H9 (cell line): Measurements from ENCODE around the gene VTA1. TPM values are rescaled to one million over a fixed set of nuclear protein-coding genes. Genes with fewer than 3 reads are reported as not detected.
"Not testable (repeated sequence)": the region's sequence is repeated elsewhere in the genome, so short reads cannot be mapped to it uniquely, and the experiment has no call there.

ENCODE experiments used
- DNase-seq: peaks from one replicate; pipeline ENCODE4 v3.0.0-alpha.2; 2017
- H2AFZ ChIP-seq: one replicate; pipeline ENCODE4 v1.6.1; 2013; ENCODE audit warnings: mild to moderate bottlenecking, low read length, control low read depth, moderate library complexity
- H2AK5ac ChIP-seq: 2 replicates; pipeline ENCODE4 v1.6.1; 2013; ENCODE audit warnings: low read length, control low read depth, mixed read lengths; ENCODE audit not compliant: insufficient read length
- H2BK120ac ChIP-seq: one replicate; pipeline ENCODE4 v1.6.1; 2013; ENCODE audit warnings: low read depth, mild to moderate bottlenecking, low read length, control low read depth, inconsistent platforms; ENCODE audit not compliant: poor library complexity, severe bottlenecking
- H2BK12ac ChIP-seq: 2 replicates; pipeline ENCODE4 v1.6.1; 2013; ENCODE audit warnings: low read length, control low read depth, mixed read lengths, low read depth; ENCODE audit not compliant: insufficient read length
- H2BK15ac ChIP-seq: 2 replicates; pipeline ENCODE4 v1.6.1; 2013; ENCODE audit warnings: low read depth, low read length, control low read depth
- H2BK20ac ChIP-seq: one replicate; pipeline ENCODE4 v1.6.1; 2013; ENCODE audit warnings: low read depth, mild to moderate bottlenecking, low read length, control low read depth, inconsistent platforms; ENCODE audit not compliant: poor library complexity, severe bottlenecking
- H2BK5ac ChIP-seq: 2 replicates; pipeline ENCODE4 v1.6.1; 2013; ENCODE audit warnings: low read length, control low read depth, mixed read lengths; ENCODE audit not compliant: insufficient read length
- H3K14ac ChIP-seq: 2 replicates; pipeline ENCODE4 v1.6.1; 2013; ENCODE audit warnings: low read length, control low read depth; ENCODE audit not compliant: insufficient read depth
- H3K18ac ChIP-seq: 2 replicates; pipeline ENCODE4 v1.6.1; 2013; ENCODE audit warnings: low read depth, mild to moderate bottlenecking, mixed read lengths, low read length, control low read depth; ENCODE audit not compliant: insufficient read length
- H3K23ac ChIP-seq: 2 replicates; pipeline ENCODE4 v1.6.1; 2013; ENCODE audit warnings: low read length, control low read depth, mixed read lengths, low read depth; ENCODE audit not compliant: insufficient read length
- H3K23me2 ChIP-seq: 2 replicates; pipeline ENCODE4 v1.6.1; 2013; ENCODE audit warnings: low read depth, mild to moderate bottlenecking, mixed read lengths, low read length, control low read depth; ENCODE audit not compliant: insufficient read length, poor library complexity, severe bottlenecking
- H3K27ac ChIP-seq: 2 replicates; pipeline ENCODE4 v1.5.1; 2013; ENCODE audit warnings: low read length, control low read depth, mixed read lengths, low read depth; ENCODE audit not compliant: insufficient read length
- H3K27me3 ChIP-seq: 2 replicates; pipeline ENCODE4 v1.6.1; 2013; ENCODE audit warnings: low read length, control low read depth, inconsistent platforms; ENCODE audit not compliant: insufficient read depth
- H3K4ac ChIP-seq: 2 replicates; pipeline ENCODE4 v1.6.1; 2013; ENCODE audit warnings: low read depth, mild to moderate bottlenecking, control low read depth, inconsistent platforms, low read length, moderate library complexity
- H3K4me1 ChIP-seq: 2 replicates; pipeline ENCODE4 v1.6.1; 2013; ENCODE audit warnings: low read length, control low read depth, inconsistent platforms; ENCODE audit not compliant: insufficient read depth
- H3K4me2 ChIP-seq: 2 replicates; pipeline ENCODE4 v1.6.1; 2013; ENCODE audit warnings: low read length, control low read depth, mixed read lengths; ENCODE audit not compliant: insufficient read length, insufficient read depth
- H3K56ac ChIP-seq: 2 replicates; pipeline ENCODE4 v1.6.1; 2013; ENCODE audit warnings: low read depth, mild to moderate bottlenecking, mixed read lengths, low read length, control low read depth; ENCODE audit not compliant: insufficient read length
- H3K79me1 ChIP-seq: 2 replicates; pipeline ENCODE4 v1.6.1; 2013; ENCODE audit warnings: low read depth, mild to moderate bottlenecking, moderate library complexity, low read length, control low read depth, inconsistent platforms; ENCODE audit not compliant: insufficient read depth, poor library complexity, severe bottlenecking
- H3K79me2 ChIP-seq: 2 replicates; pipeline ENCODE4 v1.6.1; 2013; ENCODE audit warnings: low read length, control low read depth, inconsistent platforms; ENCODE audit not compliant: insufficient read depth
- H3K9ac ChIP-seq: 2 replicates; pipeline ENCODE4 v1.6.1; 2013; ENCODE audit warnings: low read length, control low read depth, mixed read lengths; ENCODE audit not compliant: insufficient read length; ENCODE audit errors: extremely low read depth
- H3K9me3 ChIP-seq: one replicate; pipeline ENCODE4 v1.6.1; 2013; ENCODE audit warnings: low read depth, low read length, inconsistent platforms; ENCODE audit not compliant: control insufficient read depth
- H3T11ph ChIP-seq: one replicate; pipeline ENCODE4 v1.6.1; 2013; ENCODE audit warnings: mild to moderate bottlenecking, low read length, control low read depth, inconsistent platforms
- H4K20me1 ChIP-seq: one replicate; pipeline ENCODE4 v1.6.1; 2013; ENCODE audit not compliant: control insufficient read depth, insufficient read length, insufficient read depth
- H4K5ac ChIP-seq: 2 replicates; pipeline ENCODE4 v1.6.1; 2013; ENCODE audit warnings: low read depth, mild to moderate bottlenecking, mixed read lengths, low read length, control low read depth; ENCODE audit not compliant: insufficient read length
- H4K8ac ChIP-seq: replicated peaks from 2 replicates; pipeline ENCODE4 v1.6.1; 2013; ENCODE audit warnings: low read length, control low read depth, mixed read lengths, low read depth; ENCODE audit not compliant: insufficient read length
- H4K91ac ChIP-seq: 2 replicates; pipeline ENCODE4 v1.6.1; 2013; ENCODE audit warnings: low read depth, mild to moderate bottlenecking, moderate library complexity, mixed read lengths, low read length, control low read depth; ENCODE audit not compliant: insufficient read length
- H3K27ac Mint-ChIP-seq, 3 experiments: 2 replicates in 2 of 3; 3 replicates in 1 of 3; pipeline ENCODE4 v1.8.0; 2020 to 2021; ENCODE audit warnings: mixed read lengths in 3 of 3, mild to moderate bottlenecking in 1 of 3, moderate library complexity in 1 of 3
- H3K27me3 Mint-ChIP-seq: 2 replicates; pipeline ENCODE4 v1.8.0; 2021; ENCODE audit warnings: low read depth, mild to moderate bottlenecking, moderate library complexity, mixed read lengths
- H3K36me3 Mint-ChIP-seq, 3 experiments: 2 replicates in 2 of 3; 3 replicates in 1 of 3; pipeline ENCODE4 v1.8.0; 2020 to 2021; ENCODE audit warnings: low read depth in 3 of 3, mixed read lengths in 3 of 3; ENCODE audit not compliant: insufficient read depth in 1 of 3
- H3K4me1 Mint-ChIP-seq, 2 experiments: 2 replicates each; pipeline ENCODE4 v1.8.0; 2020; ENCODE audit warnings: mixed read lengths in 2 of 2
- H3K4me3 Mint-ChIP-seq, 2 experiments: 2 replicates in 1 of 2; 3 replicates in 1 of 2; pipeline ENCODE4 v1.8.0; 2020 to 2021; ENCODE audit warnings: mild to moderate bottlenecking in 2 of 2, mixed read lengths in 2 of 2, moderate library complexity in 1 of 2
- H3K9me3 Mint-ChIP-seq, 2 experiments: 2 replicates in 1 of 2; 3 replicates in 1 of 2; pipeline ENCODE4 v1.8.0; 2020; ENCODE audit warnings: mild to moderate bottlenecking in 2 of 2, mixed read lengths in 2 of 2, moderate library complexity in 1 of 2
- WGBS: extraction: QIAGEN DNeasy Blood & Tissue Kit; methylation state at CpG from one replicate; pipeline ENCODE4 v1.1.7; 2013; ENCODE audit warnings: missing lambda C conversion rate, low lambda C conversion rate, mixed read lengths; ENCODE audit not compliant: insufficient read length; ENCODE audit errors: extremely low coverage; 5-methylcytosine and 5-hydroxymethylcytosine counted together
- total RNA-seq: library from RNA; stranded (reverse); gene quantifications from 2 replicates; pipeline ENCODE4 v1.2.1, GENCODE V29; 2021
- TF ChIP-seq, protein P1 (sequence below): fragments of 200-600 bp; sonication (generic); conservative IDR thresholded peaks from 3 replicates; pipeline ENCODE4 v1.8.0; 2021; ENCODE audit warnings: antibody characterized with exemption, mild to moderate bottlenecking

VTA1 gene
- total RNA-seq, 1 experiment from 2014 or later = 63.1 TPM

DNA sequence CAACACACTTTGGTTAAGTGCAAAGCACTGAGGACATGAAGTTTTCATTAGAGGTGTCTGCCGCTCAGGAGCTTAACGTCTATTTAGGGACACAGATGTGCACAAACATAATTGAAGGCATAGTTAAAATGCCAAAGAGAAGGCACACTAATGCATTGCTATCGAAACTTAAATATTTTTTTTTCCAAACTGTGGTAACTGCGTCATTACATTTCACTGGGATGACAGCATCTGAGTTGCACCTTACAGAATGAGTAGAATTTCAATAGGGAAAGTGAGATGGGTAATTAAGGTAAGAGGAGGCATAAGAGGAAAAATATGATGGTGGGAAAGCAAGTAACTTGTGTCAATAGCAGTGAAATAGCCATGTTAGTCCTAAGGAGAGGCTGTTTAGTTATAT is 79.7 kb downstream of the VTA1 start:
- H3K27ac Mint-ChIP-seq = no peak overlapping the region
- Histone ChIP-seq H2BK20ac (no peak overlapping the region), H3K27ac (no peak overlapping the region), H3T11ph (no peak overlapping the region), H3K4me1 (no peaks in the 10 kb centered on the region; the same call in 1 of the 2 replicates), H3K14ac (no peak overlapping the region), H2AFZ (no peak overlapping the region), H3K4me2 (no peak overlapping the region), H4K91ac (no peak overlapping the region), H2AK5ac (no peak overlapping the region), H2BK12ac (no peak overlapping the region), H4K20me1 (no peaks in the 10 kb centered on the region), H4K5ac (no peak overlapping the region), H3K79me2 (no peaks in the 10 kb centered on the region), H4K8ac (no peak overlapping the region), H3K9ac (no peak overlapping the region), H3K23me2 (no peaks in the 10 kb centered on the region), H3K79me1 (no peaks in the 10 kb centered on the region), H2BK120ac (no peak overlapping the region), H3K27me3 (no peaks in the 10 kb centered on the region), H2BK15ac (no peak overlapping the region), H3K56ac (no peak overlapping the region), H3K18ac (no peak overlapping the region), H3K9me3 (no peaks in the 10 kb centered on the region), H2BK5ac (no peak overlapping the region), H3K23ac (no peak overlapping the region), H3K4ac (no peak overlapping the region)
- WGBS = no CpG with 5 or more reads among the region's 4 CpGs
- no peak overlapping the region for H3K4me3 Mint-ChIP-seq
- peaks cover 6 to 14% of the 10 kb centered on the region in 2 experiments; a peak in 4 of 5 replicates for H3K9me3 Mint-ChIP-seq
- no peaks in the 10 kb centered on the region for H3K36me3 Mint-ChIP-seq
- peaks cover 8% of the 10 kb centered on the region in 2 experiments for H3K4me1 Mint-ChIP-seq
- DNase-seq = no peak
- TF ChIP-seq, protein P1, sequence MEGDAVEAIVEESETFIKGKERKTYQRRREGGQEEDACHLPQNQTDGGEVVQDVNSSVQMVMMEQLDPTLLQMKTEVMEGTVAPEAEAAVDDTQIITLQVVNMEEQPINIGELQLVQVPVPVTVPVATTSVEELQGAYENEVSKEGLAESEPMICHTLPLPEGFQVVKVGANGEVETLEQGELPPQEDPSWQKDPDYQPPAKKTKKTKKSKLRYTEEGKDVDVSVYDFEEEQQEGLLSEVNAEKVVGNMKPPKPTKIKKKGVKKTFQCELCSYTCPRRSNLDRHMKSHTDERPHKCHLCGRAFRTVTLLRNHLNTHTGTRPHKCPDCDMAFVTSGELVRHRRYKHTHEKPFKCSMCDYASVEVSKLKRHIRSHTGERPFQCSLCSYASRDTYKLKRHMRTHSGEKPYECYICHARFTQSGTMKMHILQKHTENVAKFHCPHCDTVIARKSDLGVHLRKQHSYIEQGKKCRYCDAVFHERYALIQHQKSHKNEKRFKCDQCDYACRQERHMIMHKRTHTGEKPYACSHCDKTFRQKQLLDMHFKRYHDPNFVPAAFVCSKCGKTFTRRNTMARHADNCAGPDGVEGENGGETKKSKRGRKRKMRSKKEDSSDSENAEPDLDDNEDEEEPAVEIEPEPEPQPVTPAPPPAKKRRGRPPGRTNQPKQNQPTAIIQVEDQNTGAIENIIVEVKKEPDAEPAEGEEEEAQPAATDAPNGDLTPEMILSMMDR = no peak
- H3K27me3 Mint-ChIP-seq = no peaks in the 10 kb centered on the region

DNA sequence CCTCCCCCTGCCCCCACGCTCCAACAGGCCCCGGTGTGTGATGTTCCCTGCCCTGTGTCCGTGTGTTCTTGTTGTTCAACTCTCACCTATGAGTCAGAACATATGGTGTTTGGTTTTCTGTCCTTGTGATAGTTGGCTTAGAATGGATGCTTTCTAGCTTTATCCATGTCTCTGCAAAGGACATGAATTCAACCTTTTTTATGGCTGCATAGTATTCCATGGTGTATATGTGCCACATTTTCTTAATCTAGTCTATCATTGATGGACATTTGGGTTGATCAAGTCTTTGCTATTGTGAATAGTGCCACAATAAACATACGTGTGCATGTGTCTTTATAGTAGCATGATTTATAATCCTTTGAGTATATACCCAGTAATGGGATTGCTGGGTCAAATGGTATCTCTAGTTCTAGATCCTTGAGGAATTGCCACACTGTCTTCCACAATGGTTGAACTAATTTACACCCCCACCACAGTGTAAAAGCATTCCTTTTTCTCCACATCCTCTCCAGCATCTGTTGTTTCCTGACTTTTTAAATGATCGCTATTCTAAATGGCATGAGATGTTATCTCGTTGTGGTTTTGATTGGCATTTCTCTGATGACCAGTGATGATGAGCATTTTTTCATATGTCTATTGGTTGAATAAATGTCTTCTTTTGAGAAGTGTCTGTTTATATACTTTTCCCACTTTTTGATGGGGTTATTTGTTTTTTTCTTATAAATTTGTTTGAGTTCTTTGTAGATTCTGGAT is 82.6 kb downstream of the VTA1 start:
- H3K4me2 ChIP-seq, H3K23me2 ChIP-seq, H3K9ac ChIP-seq, H3K9me3 ChIP-seq, H2BK15ac ChIP-seq, H3K27me3 ChIP-seq, H3T11ph ChIP-seq, H2BK120ac ChIP-seq, H3K4me3 Mint-ChIP-seq, H4K8ac ChIP-seq, H3K4me1 ChIP-seq, H3K27me3 Mint-ChIP-seq, H2BK20ac ChIP-seq, DNase-seq, H3K18ac ChIP-seq, H3K79me2 ChIP-seq, H2AFZ ChIP-seq, H2BK5ac ChIP-seq, H3K4ac ChIP-seq, H3K23ac ChIP-seq, H3K79me1 ChIP-seq, H3K27ac ChIP-seq, H2BK12ac ChIP-seq, H4K5ac ChIP-seq, H3K14ac ChIP-seq, H4K91ac ChIP-seq, H3K36me3 Mint-ChIP-seq, H4K20me1 ChIP-seq, H3K27ac Mint-ChIP-seq, H2AK5ac ChIP-seq, H3K56ac ChIP-seq: not testable (repeated sequence)
- Mint-ChIP-seq H3K9me3 (peaks cover 6 to 14% of the 10 kb centered on the region in 2 experiments; a peak in 4 of 5 replicates), H3K4me1 (peaks cover 17 to 20% of the 10 kb centered on the region in 2 experiments)
- whole genome bisulfite sequencing = no CpG with 5 or more reads among the region's 6 CpGs
